T-helper 17 cell (primary cell): Measurements from ENCODE around the gene INSIG2. TPM values are rescaled to one million over a fixed set of nuclear protein-coding genes. Genes with fewer than 3 reads are reported as not detected.

Source experiments
- ATAC-seq: fragments of 150-1000 bp; cut with Tn5 transposase; 2 replicates; pipeline ENCODE4 v1.10.0; 2021; ENCODE audit warnings: mild to moderate bottlenecking, moderate library complexity
- DNase-seq, 3 donors: peaks; one replicate each; pipeline versions ENCODE4 v3.0.0 to v3.0.0-alpha.2; 2020 to 2021
- H3K9me3 ChIP-seq: one replicate; pipeline ENCODE4 v1.7.0; 2013; ENCODE audit warnings: low read length, mild to moderate bottlenecking; ENCODE audit not compliant: control insufficient read depth, poor library complexity, severe bottlenecking
- H3K27ac Mint-ChIP-seq: one replicate; pipeline ENCODE4 v1.8.0; 2022; ENCODE audit warnings: mild to moderate bottlenecking, moderate library complexity, mixed read lengths
- H3K27me3 Mint-ChIP-seq: one replicate; pipeline ENCODE4 v1.8.0; 2022; ENCODE audit warnings: mixed read lengths
- H3K36me3 Mint-ChIP-seq: one replicate; pipeline ENCODE4 v1.8.0; 2022; ENCODE audit warnings: low read depth, mixed read lengths
- H3K4me1 Mint-ChIP-seq: one replicate; pipeline ENCODE4 v1.8.0; 2022; ENCODE audit warnings: mild to moderate bottlenecking, mixed read lengths
- H3K4me3 Mint-ChIP-seq: one replicate; pipeline ENCODE4 v1.8.0; 2022; ENCODE audit warnings: mild to moderate bottlenecking, moderate library complexity, mixed read lengths
- total RNA-seq, 4 donors: library from RNA in 2 of 4; stranded (reverse) in 2 of 4; gene quantifications; one replicate each; pipeline ENCODE4 v1.2.3 and lab custom pipeline; 2022 to 2026

Gene INSIG2
- total RNA-seq, result 10 to 100 TPM in 1 of 2 donors, 1 to 10 TPM in 1; 9.6 to 15.3 TPM
- total RNA-seq (lab: John Stamatoyannopoulos, UW), result 7.5 to 13.0 reads per million in 2 donors

DNA sequence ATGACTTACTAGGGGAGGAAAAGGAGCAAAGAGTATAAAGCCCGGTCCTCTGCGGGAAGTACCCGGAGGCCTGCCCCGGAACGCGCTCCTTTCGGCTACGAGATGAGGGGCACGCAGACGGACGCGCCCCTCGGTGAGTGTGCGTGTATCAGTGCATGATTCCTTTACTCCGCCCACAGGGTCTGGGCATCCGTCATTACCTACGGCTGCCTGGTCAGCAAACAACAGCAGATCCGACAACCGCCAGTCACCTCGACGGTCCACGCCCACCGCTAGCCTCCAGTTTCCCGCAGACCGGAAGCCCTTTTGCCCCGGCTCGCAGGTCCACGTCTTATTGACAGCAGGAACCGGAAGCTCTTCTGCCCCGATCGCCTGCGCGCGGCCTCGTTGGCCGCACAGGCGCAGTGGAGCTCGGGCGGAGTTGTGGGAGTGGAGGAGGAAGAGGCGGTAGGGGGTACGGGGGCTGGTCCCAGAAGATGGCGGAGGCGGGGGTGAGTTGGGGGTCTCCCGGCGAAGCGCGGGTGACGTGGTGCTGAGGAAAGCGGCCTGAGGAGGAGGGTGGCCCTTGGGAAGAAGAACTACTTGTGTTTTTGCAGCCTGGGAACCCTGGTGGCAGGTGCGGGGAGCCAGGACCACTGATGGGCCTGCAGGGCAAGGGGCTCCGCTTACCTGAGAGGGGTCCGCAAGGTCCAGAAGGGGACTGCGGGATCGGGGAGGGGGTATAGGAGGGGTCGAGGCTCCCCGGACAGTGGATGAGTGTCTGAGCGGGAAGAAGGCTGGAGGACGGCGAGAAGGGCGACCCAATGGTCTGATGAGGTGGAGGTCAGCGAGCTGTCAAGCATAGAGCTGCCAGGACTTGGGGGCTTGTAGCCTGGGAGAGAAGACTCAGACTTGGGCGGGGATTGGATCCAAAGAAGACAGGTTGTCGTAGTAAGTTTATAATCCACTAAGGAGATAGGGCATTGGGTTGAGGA, at the start of gene INSIG2:
Gene INSIG2, plus strand, starts transcription at position 421 of the 974 bp plus-strand sequence. CDS start 8,086 bp downstream, outside the sequence.
- H3K9me3 ChIP-seq, result no peaks in the 10 kb centered on the region
- Mint-ChIP-seq H3K27me3 (peaks cover 13% of the 10 kb centered on the region), H3K36me3 (peaks cover 2% of the 10 kb centered on the region), H3K4me3 (peak within 1 kb of the TSS; percentile 97), H3K27ac (peak within 1 kb of the TSS; percentile 95), H3K4me1 (peaks cover 38% of the 10 kb centered on the region)
- DNase-seq, result peak; percentile 71 to 81 (median 78)
- ATAC-seq, result peak; percentile 94

DNA sequence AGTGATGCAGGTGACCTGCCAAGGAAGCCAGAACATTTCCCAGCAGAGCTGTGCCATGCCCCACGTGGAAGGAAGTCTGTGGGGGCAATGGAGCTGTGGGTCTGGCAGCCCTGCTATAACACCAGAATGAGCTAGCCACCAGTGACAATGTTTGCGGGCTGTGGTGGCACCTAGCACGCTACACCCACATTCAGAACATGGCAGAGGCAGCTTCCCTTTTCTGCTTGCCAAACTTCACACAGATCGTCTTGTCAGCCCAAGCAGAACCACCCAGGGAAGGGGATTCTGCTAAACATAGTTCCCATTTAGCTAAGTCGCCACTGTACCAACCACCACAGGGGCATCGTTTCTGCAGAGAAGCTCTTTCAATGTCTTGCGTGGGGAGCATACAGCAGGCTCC, 47.4 kb upstream of the INSIG2 start:
- DNase-seq, result no peak
- Mint-ChIP-seq H3K27ac (no peak overlapping the region), H3K36me3 (peaks cover 8% of the 10 kb centered on the region), H3K27me3 (peaks cover 75% of the 10 kb centered on the region), H3K4me1 (peaks cover 2% of the 10 kb centered on the region), H3K4me3 (no peak overlapping the region)
- ATAC-seq, result no peak
- H3K9me3 ChIP-seq, result no peaks in the 10 kb centered on the region

DNA sequence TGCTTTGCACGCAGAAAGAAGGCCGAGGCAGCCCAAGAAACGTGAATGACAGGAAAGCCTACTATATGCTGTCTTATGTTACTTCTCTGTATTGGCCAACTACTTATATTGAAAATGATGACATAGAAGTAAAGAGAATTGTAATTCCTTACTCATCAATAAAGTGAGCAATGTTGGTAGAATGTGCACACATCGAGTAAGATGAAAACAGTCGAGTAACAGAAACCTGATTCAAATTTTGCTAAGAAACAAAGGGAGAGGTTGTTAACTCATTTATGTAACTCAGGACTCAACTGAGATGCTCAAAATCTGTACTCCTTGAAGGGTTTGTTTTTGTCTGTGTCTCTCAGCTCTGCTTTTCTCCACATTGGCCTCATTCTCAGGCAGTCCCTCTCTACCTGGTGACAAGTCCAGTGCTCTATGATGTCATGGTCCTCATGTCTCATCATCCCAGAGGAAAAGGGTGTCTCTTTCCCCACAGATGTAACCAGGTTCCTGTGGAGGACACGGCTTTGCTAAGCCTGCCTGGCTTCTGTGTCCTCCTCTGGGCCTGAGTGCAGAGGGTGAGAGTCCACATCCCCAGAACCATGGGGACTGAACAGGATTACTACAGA, 44.1 kb upstream of the INSIG2 start:
- DNase-seq (no peak), ATAC-seq (no peak)
- Mint-ChIP-seq H3K27ac (no peak overlapping the region), H3K4me3 (no peak overlapping the region), H3K4me1 (peaks cover 2% of the 10 kb centered on the region), H3K27me3 (peaks cover 81% of the 10 kb centered on the region), H3K36me3 (peaks cover 2% of the 10 kb centered on the region)
- H3K9me3 ChIP-seq, result no peaks in the 10 kb centered on the region

DNA sequence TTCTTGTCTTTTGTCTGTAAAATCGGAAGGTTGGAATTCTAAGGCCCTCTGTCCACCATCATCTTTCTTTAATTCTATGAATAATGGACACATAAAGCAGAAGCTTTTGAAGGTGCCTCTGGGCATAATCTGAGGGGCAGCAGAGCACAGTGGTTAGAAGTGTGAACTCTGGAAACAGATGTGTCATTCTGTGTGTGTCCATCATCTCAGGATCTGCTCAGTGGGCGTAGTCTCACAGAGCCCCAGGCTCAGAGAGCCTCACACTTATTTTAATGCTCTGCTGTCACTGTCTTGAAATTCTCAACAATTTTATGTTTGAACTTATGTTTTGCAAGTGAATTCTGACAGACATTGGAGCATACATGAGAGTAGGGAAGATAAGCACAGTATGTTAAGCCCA, 43.4 kb upstream of the INSIG2 start:
- DNase-seq (no peak), ATAC-seq (no peak)
- Mint-ChIP-seq H3K27me3 (peaks cover 82% of the 10 kb centered on the region), H3K27ac (no peak overlapping the region), H3K36me3 (peaks cover 2% of the 10 kb centered on the region), H3K4me1 (peaks cover 2% of the 10 kb centered on the region), H3K4me3 (no peak overlapping the region)
- no peaks in the 10 kb centered on the region for H3K9me3 ChIP-seq

DNA sequence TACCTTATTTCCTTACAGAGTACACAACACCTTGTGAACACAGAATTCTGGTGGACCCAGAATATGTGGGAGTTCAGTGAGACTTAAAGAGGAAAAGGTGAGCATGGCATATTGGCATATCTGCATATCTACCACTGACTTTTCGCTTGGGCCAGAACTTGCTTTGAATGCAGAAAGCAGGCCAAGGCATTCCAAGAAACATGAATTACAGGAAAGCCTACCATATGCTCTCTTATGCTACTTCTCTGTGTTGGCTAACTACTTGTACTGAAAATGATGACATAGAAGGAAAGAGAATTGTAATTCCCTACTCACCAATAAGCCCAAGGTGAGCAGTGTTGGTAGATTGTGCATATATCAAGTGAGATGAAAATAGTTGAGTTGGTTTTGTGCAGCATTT, 43.0 kb upstream of the INSIG2 start:
- no peaks in the 10 kb centered on the region for H3K9me3 ChIP-seq
- peaks cover 2% of the 10 kb centered on the region for H3K36me3 Mint-ChIP-seq
- peaks cover 2% of the 10 kb centered on the region for H3K4me1 Mint-ChIP-seq
- H3K4me3 Mint-ChIP-seq, result no peak overlapping the region
- H3K27me3 Mint-ChIP-seq, result peaks cover 83% of the 10 kb centered on the region
- no peak overlapping the region for H3K27ac Mint-ChIP-seq
- DNase-seq, result no peak
- no peak for ATAC-seq

DNA sequence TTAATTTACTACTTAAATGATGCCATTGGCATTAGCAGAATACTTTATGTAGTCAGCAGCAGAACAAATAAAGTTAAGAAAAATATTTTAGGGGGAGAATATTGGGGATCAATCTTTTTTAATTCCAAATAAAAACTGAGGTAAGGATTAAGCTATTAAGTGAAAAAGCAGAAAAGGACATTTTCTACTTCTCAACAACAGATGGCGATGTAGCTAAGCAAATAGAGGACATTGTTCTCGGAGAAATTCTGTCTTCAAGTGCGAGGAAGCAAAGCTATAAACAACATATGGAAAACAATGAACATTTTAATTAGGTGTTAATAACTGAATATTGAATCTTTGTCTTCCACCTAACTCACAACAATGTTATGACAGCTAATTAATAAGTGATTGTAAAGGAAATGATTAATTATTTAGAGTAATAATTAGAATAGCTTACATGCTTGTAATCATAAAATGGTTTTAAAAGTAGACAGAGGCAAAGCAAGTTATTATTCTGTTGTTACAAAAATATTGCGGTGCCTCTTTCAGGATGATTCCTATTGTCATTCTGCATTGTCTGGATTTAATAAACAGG, 41.5 kb upstream of the INSIG2 start:
- H3K4me1 Mint-ChIP-seq, result no peaks in the 10 kb centered on the region
- no peak for ATAC-seq
- H3K36me3 Mint-ChIP-seq, result peaks cover 2% of the 10 kb centered on the region
- no peaks in the 10 kb centered on the region for H3K9me3 ChIP-seq
- H3K4me3 Mint-ChIP-seq, result no peak overlapping the region
- H3K27me3 Mint-ChIP-seq, result peaks cover 83% of the 10 kb centered on the region
- no peak overlapping the region for H3K27ac Mint-ChIP-seq
- DNase-seq, result no peak

DNA sequence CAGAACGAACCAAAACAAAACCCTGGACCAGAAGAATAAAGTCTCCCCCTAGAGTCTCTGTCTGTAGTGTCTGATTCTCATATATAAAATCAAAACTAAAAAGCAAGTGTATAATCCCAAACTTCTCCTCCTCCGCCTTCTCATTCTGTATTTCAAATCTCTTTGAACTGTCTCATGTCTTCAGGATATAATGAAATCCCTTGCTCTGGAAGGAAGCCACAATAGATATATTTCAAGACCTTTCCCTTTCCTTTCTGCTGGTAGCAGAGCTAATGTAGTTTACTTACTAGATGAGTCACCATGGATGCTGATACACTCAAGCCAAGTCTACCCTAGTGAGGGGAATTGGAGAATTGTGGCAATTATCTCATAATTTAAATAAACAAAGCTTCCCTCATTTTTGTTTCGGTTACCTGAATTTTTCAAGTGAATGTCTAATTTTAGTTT, 40.9 kb upstream of the INSIG2 start:
- Mint-ChIP-seq H3K27me3 (peaks cover 81% of the 10 kb centered on the region), H3K4me3 (no peak overlapping the region), H3K4me1 (no peaks in the 10 kb centered on the region), H3K36me3 (peaks cover 2% of the 10 kb centered on the region), H3K27ac (no peak overlapping the region)
- DNase-seq (no peak), ATAC-seq (no peak)
- no peaks in the 10 kb centered on the region for H3K9me3 ChIP-seq

DNA sequence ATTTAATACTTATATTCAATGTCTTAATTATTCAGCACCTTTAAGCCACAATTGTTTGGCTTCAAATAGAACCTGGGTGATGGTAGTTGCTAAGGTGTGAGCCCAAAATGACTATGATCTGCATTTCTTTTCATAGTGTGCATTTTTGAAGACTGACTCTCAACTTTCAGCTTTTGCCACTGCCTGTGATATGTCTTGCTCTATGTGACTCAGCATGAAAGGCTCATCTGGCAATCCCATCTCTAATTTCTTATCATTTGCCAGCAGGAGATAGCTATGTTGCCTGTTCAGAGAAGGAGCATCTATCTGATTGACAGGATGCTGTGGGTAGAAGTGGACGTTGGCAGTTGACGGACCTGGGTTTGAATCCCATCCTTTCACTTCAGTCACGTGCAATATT, 39.9 kb upstream of the INSIG2 start:
- peaks cover 80% of the 10 kb centered on the region for H3K27me3 Mint-ChIP-seq
- H3K9me3 ChIP-seq, result no peaks in the 10 kb centered on the region
- H3K4me3 Mint-ChIP-seq, result no peak overlapping the region
- DNase-seq, result no peak
- no peaks in the 10 kb centered on the region for H3K4me1 Mint-ChIP-seq
- H3K27ac Mint-ChIP-seq, result no peak overlapping the region
- ATAC-seq, result no peak
- peaks cover 2% of the 10 kb centered on the region for H3K36me3 Mint-ChIP-seq

DNA sequence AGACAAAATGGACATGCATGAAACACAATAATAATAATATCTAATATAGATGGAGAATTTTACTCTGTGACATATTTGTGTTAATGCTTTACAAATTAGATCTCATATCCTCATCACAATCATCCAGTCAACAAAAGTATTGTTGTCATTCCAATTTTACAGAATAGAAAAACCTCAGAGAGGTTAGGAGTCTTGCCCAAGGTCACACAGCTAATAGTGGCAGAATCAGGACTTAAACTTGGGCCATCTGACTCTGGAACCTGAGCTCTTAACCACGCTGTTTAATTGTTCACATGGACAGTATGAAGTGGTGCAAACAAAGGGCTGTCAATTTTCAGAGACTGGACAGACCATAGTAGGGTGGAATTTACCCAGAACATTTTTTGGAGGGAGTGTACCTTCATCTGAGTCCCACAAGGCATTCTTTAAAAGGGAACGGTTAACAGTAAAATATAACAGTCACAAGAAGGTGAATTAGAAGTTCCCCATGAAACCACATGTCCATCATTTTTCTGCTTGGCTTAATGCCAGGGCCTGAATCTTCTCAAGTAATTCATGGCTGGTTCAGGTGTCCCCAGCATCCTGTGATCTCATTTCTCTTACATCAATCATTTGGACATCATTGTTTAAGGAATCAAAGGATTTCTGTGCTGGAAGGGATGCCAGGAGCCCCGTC, 39.0 kb upstream of the INSIG2 start:
- ATAC-seq (no peak), DNase-seq (no peak)
- H3K4me3 Mint-ChIP-seq, result no peak overlapping the region
- H3K9me3 ChIP-seq, result no peaks in the 10 kb centered on the region
- H3K4me1 Mint-ChIP-seq, result no peaks in the 10 kb centered on the region
- no peak overlapping the region for H3K27ac Mint-ChIP-seq
- H3K36me3 Mint-ChIP-seq, result no peaks in the 10 kb centered on the region
- peaks cover 75% of the 10 kb centered on the region for H3K27me3 Mint-ChIP-seq

DNA sequence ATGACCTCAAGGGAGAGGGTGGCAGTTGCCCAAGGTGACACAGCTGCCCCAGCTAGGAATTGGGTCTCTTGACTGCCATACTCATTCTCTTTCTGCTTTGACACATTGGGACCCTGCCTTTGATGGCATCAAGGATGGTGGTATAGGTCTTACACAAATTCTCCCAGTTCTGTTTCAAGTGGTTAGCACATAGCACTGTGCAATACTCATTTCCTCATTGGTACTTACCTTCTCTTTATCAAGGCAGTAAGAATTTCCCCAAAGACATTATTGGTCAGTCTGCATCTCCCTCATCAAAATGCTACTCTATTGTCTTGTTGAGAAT, 38.5 kb upstream of the INSIG2 start:
- no peak overlapping the region for H3K4me3 Mint-ChIP-seq
- H3K27me3 Mint-ChIP-seq, result peaks cover 73% of the 10 kb centered on the region
- no peaks in the 10 kb centered on the region for H3K4me1 Mint-ChIP-seq
- H3K27ac Mint-ChIP-seq, result no peak overlapping the region
- no peak for ATAC-seq
- no peaks in the 10 kb centered on the region for H3K36me3 Mint-ChIP-seq
- DNase-seq, result no peak
- H3K9me3 ChIP-seq, result no peaks in the 10 kb centered on the region

DNA sequence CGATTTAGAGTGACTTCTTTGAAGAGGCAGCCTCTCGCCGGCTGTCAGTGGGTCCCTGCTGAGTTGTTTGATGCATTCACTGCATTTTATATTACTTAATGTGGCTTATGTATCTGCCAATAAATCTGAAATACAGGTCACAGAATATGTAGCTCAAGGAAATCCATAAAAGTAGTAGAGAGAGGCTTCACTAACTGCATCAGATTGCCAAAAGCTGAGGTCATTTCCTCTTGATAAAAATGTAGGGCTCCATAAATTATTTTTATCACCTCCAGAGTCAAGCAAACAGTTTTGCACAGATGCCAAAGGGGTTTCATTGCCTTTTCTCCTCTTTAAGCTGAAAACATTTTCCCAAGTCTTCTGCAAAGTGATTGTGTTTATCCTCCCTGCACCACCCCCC, 37.9 kb upstream of the INSIG2 start:
- DNase-seq, result no peak
- H3K27ac Mint-ChIP-seq, result no peak overlapping the region
- no peaks in the 10 kb centered on the region for H3K4me1 Mint-ChIP-seq
- no peaks in the 10 kb centered on the region for H3K36me3 Mint-ChIP-seq
- peaks cover 73% of the 10 kb centered on the region for H3K27me3 Mint-ChIP-seq
- no peaks in the 10 kb centered on the region for H3K9me3 ChIP-seq
- H3K4me3 Mint-ChIP-seq, result no peak overlapping the region
- no peak for ATAC-seq

DNA sequence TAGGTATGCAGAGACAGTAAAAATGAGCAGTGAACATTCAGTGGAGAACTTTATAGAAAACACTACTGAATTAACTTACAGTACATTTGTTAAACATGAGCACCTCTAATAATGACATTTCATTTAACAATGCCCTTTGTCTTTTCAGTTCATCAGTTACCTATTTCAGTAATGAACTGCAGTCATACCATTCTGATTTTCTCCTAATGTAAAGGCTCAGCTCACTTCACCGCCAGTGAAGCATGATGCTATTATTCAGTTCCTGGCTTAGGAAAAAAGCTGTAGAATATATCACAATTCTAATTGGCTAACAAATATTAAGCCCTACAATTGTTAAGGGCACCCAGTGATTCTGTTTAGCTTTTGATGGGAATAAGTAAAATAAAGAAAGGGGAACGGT, 37.3 kb upstream of the INSIG2 start:
- ATAC-seq, result no peak
- no peaks in the 10 kb centered on the region for H3K9me3 ChIP-seq
- Mint-ChIP-seq H3K27me3 (peaks cover 79% of the 10 kb centered on the region), H3K27ac (no peak overlapping the region), H3K4me1 (no peaks in the 10 kb centered on the region), H3K36me3 (no peaks in the 10 kb centered on the region), H3K4me3 (no peak overlapping the region)
- no peak for DNase-seq

DNA sequence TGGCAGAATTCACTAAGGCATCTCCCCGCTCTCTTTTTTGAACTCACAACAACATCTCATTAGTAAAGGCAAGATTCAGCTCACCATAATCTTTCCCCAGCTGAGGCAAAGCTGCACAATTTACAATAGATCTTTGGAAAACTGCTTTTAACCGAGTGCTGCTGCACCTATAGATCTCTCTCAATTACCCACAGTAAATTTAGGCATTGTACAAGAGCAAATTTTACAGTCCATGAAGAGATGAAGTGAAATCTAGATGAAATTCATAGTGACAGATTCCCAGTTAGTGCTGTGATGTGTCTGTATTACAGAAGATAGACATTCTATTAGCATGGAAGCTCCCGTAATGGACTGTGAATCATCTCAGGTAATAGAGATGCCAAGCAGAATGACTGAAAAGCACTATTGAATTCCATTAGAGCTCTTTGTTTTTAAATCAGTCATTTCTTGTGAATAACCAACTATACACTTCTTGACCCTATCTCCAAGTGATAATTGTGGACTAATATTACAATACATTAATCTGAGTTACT, 36.4 kb upstream of the INSIG2 start:
- Mint-ChIP-seq H3K4me1 (no peaks in the 10 kb centered on the region), H3K4me3 (no peak overlapping the region), H3K27ac (no peak overlapping the region), H3K27me3 (peaks cover 79% of the 10 kb centered on the region), H3K36me3 (no peaks in the 10 kb centered on the region)
- ATAC-seq (no peak), DNase-seq (no peak)
- H3K9me3 ChIP-seq, result no peaks in the 10 kb centered on the region
